Mammary epithelial cell (primary cell): ENCODE data around the gene TEC.

Source experiments
- EZH2 ChIP-seq: IDR thresholded peaks from 2 replicates; pipeline ENCODE4 v1.6.1; 2012; ENCODE audit warnings: low read length, inconsistent platforms, borderline replicate concordance
- TF ChIP-seq, protein P1 (sequence below), 2 donors: IDR thresholded peaks in 1 of 2; conservative IDR thresholded peaks in 1 of 2; 2 replicates each; pipeline ENCODE4 v1.5.1; 2011 to 2012; ENCODE audit warnings: inconsistent platforms in 2 of 2, low read length in 2 of 2, mild to moderate bottlenecking in 2 of 2, control low read depth in 1 of 2, low read depth in 1 of 2; ENCODE audit not compliant: insufficient read depth in 1 of 2; ENCODE audit errors: extremely low read depth in 1 of 2

DNA sequence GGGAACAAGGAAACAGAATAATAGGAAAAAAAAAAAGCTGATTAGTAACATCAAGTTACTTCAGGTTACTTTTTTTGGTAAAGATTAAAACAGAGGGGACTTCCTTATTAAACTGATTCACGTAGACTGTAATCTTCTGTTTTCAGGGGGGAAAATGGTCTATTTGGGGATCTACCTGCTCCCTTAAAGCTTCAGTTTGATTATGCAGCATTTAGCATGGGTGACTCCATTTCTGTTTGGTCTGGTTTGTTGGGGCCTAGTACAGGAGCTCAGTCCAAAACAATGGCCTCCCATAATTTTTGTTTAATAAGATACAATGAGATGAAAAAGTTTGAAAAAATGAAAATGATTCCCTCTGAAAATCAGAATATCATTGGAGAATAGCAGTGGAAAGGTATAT, 34.6 kb downstream of the TEC start:
- TF ChIP-seq, protein P1, sequence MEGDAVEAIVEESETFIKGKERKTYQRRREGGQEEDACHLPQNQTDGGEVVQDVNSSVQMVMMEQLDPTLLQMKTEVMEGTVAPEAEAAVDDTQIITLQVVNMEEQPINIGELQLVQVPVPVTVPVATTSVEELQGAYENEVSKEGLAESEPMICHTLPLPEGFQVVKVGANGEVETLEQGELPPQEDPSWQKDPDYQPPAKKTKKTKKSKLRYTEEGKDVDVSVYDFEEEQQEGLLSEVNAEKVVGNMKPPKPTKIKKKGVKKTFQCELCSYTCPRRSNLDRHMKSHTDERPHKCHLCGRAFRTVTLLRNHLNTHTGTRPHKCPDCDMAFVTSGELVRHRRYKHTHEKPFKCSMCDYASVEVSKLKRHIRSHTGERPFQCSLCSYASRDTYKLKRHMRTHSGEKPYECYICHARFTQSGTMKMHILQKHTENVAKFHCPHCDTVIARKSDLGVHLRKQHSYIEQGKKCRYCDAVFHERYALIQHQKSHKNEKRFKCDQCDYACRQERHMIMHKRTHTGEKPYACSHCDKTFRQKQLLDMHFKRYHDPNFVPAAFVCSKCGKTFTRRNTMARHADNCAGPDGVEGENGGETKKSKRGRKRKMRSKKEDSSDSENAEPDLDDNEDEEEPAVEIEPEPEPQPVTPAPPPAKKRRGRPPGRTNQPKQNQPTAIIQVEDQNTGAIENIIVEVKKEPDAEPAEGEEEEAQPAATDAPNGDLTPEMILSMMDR (conservative IDR thresholded peaks at IDR 0.05 in 1 of 2, IDR thresholded peaks at IDR 0.05 in 1 of 2; ENCODE audit: extremely low read depth in 1 of 2, insufficient read depth in 1 of 2, low read depth in 1 of 2, low read length in 2 of 2): no peak
- TF ChIP-seq EZH2: no peak
